ENCODE results near the gene SP140L. TPM values are rescaled to one million over a fixed set of nuclear protein-coding genes. Genes with fewer than 3 reads are reported as not detected.
"Not testable (repeated sequence)": the region's sequence is repeated elsewhere in the genome, so short reads cannot be mapped to it uniquely, and the experiment has no call there.

Gene SP140L
- total RNA-seq, 1 donor from 2014 or later: 4.1 TPM

DNA sequence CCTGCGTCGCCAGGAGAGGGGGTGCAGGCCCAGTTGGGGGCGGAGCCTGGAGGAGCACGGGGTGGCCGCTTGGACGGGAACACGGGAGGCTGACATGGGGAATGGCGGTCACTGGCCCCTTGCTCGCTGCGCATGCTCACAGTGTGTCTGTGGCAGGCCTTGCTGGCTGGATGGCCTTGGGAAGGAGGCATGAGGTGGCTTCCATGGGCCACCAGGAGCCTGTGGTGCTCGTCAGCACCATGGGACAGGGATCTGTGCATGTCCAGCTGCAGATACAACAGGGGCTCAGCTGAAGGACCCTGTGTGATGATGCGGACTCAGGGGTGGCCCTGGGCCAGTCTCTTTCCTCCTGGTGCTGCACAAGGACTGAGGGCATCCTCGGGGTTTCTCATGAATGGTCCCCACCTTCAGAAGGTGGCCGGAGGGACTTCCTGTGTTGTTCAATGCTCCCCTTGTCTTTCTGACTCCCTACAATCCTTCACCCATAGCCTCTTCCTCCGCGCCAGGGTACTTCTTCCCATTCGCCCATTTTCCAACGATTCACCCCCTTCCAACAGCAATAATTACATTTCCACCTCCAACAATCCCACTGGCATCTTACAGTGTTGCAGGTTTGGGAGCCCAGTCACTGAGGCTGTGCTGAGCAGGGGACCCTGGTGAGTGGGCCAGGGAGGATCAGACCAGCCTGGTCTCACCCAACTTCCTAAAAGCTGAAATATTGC, 3.4 kb upstream of the SP140L start:
- no peak for DNase-seq (ENCODE audit: low spot score)

DNA sequence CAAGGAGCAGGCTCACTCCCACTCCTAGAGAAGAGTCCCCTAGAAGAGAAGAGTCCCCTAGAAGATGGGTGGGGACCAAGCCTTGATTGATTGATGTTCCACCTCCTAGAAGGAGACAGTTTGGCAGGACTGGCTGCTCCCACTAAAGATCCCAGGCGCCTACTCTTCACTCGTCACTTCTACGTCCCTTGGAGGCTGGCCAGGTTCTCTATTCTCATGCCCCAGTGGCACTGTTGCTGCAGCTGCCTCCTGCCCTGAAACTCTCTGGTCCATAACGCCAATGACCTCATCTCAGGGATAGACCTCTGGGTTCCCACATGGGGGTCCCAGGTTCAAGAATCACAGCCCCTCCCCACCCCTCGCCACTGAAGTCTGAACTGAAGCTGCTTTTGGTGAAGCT, 2.5 kb upstream of the SP140L start:
- DNase-seq (ENCODE audit: low spot score): no peak

DNA sequence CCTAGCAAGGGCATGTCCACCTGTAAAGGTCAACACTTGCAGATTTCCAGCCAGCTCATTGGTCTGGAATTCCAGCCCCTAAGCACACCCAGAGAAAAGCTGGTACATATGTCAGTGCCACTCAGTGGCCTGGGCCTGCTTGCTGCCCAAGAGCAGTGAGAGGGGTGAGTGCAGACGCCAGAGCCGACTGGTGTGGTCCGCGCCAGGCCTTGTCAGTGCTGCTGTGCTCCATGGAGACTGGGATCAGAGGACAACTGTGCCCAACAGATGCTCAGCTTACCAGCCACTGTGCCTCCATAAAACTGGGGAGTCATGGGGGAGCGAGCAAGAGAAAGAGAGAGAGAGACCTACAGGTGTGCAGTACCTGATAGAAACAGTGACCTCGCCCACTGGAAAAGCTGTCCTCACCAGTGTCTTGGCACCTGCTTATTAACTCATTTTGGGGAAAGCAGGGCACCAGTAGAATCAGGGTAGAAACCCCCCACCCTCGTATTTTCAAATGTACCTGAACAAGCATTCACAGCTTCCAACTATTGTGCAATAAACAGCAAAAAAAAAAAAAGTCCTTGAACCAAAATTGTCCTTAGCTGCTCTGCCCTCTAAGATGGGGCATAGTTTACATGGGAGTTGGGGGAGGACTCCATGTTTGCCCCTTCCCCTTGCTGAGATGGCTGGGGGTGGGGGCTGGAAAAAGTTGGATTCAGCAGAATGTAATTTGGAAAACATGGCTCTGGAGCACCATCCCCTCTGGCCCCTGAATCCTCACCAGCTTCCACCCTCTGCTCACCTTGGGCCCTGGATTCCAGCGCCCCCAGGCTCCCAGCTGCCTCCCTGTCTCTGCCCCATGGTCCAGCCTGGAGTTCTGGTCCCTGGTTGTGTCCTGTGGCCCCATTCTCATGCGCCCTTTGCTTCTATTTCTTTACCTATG, 1.4 kb upstream of the SP140L start:
- DNase-seq (ENCODE audit: low spot score): no peak

DNA sequence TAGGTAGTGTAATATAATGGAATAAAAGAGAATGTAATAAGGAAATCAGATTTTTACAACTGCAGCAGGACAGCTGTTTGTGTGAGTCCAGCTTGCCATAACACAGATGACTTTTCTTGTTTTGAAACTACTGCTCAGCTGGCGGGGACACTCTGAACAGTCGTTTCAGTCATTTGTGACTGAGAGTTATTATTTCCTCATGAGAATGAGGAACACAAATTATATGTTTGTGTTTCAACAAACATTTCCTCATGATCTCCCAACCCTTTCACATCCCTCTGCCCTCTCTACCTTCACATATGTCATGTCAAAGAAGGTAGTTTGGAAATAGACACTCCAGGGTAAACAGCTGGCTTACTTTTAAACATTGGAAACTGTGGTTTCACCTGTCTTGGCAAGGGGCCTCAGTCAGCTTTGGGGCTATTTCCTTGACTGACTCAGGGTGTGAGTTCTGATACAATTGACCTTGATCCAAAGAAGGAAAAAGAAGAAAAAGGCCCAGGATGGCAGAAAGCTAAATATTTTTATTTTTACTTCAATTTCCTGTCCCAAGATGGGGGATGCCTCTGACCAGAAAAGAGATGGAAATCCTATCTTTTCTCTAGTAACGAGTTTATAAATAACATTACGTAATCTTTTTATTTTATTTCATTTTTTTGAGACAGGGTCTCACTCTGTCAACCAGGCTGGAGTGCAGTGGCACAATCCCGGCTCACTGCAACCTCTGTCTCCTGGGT, 593 bp downstream of the SP140L start:
- DNase-seq (ENCODE audit: low spot score): no peak

DNA sequence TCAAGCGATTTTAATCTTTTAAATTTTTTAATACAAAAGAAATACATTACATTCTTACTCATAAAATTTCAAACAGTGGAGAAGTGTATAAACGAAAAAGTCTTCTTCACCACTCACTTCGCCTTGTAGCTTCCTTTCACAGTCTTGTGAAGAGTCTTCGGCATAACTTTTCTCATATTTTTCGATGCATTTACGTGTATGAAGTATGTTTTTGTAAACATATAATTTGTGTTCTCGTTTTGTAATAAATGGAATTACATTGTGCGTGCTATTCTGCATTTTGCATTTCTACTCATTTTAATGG, 1.1 kb downstream of the SP140L start:
- DNase-seq (ENCODE audit: low spot score): no peak

DNA sequence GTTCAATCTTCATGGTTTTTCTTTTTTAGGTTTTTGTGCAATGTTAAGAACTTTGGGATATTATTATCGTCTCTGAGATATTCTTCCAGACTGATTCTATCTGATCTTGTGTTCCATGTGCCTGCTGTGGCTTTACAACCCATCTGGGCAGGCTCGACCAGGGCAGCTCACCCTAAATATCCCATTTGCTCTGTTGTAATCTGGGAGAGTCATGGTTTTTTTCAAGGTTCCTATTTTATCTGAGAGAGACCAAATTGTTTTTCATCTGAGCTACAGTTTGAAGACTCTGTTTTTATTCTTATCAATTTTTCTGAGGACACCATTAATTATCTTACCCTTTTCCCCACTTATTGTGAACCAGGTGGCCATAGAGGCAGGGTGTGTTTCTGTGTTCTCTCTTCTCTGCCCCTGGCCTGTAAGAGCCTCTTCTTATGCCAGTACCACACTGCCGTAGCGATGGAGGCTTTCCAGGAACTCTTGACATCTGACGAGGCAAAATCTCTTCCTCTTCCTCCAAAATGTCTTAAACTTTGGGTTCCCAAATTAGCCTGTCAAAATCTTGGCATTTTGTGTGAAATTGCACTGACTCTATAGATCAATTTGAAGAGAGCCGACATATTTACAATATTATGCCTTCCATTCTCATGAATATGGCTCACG, 3.1 kb downstream of the SP140L start:
- no peak for DNase-seq (ENCODE audit: low spot score)

DNA sequence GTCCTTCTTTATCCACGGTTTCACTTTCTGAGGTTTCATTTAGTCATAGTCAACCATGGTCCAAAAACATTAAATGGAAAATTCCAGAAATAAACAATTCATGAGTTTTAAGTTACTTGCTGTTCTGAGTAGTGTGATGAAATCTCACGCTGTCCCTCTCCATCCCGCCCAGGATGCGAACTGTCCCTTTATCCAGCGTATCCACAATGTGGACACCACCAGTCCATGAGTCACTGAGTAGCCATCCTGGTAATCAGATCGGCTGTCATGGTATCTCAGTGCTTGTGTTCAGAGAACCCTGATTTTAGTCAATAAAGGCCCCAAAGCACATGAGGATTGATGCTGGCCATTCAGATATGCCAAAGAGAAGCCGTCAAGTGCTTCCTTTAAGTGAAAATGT, 3.7 kb downstream of the SP140L start:
- DNase-seq (ENCODE audit: low spot score): no peak

DNA sequence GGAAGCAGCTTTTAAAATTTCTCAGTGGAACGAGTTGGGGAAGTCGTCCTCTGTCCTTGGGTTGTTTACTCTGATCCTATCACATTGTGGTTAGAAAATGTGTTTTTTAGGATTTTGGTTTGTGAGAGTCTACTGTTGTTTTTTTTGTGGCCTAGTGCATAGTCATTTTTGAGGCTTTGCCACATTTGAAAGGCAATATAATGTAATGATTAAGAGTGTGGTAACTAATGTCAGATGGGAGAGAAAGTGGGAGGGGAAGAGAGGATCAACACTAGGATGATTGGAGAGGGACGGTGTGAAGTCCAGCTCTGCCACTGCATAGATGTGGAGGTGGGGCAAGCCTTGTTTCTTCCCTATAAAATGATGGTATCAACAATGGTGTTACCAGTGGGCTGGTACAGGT, 8.5 kb downstream of the SP140L start:
- DNase-seq (ENCODE audit: low spot score): no peak

DNA sequence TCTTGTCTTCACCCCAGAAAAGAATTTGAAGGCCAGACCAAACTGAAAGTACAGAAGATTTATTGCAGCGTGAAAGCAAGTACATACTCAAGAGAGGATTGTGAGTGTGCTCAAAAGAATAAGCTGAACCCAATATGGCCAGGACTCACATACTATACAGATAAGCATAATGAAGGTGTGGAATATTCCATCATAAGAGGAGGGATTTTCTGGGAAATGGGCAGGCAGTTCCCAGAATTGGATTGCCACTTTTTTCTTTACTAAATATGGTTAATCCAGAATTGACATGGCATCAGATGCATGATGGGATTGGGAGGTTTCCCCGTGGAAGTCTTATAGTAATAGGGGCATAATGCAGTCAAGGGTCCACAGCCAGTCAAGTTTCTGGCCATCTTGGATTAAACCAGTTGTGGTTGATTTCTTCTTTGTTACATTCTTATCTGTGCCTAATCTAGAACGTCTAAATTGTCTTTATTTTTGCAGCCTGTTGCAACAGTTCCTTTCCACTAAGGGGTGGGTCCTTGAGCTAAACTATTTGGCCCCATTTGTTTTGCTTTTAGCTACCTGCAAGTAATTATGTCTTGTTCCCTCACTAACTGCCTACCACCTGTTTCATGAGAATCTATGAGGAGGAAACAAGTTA, 9.0 kb downstream of the SP140L start:
- DNase-seq (ENCODE audit: low spot score): no peak

DNA sequence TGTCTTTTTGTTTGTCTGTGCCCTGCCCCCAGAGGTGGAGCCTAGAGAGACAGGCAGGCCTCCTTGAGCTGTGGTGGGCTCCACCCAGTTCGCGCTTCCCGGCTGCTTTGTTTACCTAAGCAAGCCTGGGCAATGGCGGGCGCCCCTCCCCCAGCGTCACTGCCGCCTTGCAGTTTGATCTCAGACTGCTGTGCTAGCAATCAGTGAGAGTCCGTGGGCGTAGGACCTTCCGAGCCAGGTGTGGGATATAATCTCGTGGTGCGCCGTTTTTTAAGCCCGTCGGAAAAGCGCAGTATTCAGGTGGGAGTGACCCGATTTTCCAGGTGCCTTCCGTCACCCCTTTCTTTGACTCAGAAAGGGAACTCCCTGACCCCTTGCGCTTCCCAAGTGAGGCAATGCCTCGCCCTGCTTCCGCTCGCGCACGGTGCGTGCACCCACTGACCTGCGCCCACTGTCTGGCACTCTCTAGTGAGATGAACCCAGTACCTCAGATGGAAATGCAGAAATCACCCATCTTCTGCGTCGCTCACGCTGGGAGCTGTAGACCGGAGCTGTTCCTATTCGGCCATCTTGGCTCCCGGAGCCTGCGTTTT, 15.0 kb downstream of the SP140L start:
- DNase-seq (ENCODE audit: low spot score): not testable (repeated sequence)

DNA sequence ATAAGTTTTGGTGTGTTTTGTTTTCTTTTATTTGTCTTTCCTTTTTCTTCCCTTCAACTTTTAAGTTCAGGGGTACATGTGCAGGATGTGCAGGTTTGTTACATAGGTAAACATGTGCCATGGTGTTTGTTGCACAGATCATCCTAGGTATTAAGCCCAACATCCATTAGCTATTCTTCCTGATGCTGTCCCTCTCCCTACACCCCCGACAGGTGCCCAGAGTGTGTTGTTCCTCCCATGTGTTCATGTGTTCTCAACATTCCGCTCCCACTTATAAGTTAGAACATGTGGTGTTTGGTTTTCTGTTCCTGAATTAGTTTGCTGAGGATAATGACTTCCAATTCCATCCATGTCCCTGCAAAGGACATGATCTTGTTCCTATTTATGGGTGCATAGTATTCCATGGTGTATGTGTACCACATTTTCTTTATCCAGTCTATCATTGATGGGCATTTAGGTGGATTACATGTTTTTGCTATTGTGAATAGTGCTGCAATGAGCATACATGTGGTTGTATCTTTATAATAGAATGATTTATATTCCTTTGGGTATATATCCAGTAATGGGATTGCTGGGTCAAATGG, 16.1 kb downstream of the SP140L start:
- not testable (repeated sequence) for DNase-seq (ENCODE audit: low spot score)

DNA sequence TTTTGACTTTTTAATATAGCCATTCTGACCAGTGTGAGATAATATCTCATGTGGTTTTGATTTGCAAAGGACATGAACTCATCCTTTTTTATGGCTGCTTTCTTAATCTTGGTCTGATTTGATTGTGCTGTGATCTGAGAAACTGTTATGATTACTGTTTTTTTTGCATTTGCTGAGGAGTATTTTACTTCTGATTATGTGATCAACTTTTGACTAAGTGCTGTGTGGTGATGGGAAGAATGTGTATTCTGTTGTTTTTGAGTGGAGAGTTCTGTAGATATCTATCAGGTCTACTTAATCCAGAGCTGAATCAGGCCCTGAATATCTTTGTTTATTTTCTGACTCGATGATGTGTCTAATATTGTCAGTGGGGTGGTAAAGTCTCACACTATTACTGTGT, 16.8 kb downstream of the SP140L start:
- no peak for DNase-seq (ENCODE audit: low spot score)

DNA sequence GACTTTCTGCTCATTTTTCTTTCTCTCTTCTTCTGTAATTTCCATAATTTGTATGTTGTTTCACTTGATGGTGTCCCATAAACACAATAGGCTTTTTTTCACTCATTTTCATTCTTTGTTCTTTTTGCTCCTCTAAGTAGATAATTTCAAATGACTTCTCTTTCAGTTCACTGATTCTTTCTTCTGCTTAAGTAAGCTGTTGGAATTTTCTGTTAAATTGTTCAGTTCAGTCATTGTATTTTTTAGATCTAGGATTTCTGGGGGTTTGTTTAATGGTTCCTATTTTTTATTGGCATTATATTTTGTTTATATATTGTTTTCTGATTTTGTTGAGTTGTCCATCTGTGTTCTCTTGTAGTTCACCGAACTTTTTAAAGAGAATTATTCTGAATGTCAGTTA, 19.5 kb downstream of the SP140L start:
- DNase-seq (ENCODE audit: low spot score): no peak

DNA sequence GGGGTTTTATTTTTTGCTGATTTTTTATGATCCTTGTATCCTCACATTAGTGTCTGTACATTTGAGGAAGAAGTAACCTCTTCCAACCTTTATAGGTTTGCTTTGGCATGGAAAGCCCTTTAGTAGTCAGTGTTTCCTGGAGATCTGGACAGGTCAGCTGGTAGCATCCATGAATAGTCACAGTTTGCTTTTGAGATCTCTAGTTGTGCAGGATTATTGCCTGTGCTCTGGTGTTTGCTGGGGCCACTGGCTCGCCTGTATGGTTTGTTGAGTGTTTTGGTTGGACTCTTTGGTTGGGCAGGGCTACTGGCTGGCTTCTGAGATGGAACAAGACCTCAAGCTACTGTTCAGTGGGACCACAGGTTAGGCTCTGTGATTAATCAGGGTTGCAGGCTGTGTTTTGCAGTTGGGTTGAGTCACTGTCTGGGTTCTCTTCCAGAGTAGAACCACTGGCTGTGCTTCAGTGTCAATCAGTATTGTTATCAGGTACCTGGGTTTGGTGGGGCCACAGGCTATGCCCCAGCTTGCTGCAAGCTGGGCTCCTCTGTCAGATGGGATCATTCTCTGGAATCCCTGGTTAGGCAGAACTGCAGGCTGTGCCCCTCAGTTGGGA, 20.0 kb downstream of the SP140L start:
- no peak for DNase-seq (ENCODE audit: low spot score)

DNA sequence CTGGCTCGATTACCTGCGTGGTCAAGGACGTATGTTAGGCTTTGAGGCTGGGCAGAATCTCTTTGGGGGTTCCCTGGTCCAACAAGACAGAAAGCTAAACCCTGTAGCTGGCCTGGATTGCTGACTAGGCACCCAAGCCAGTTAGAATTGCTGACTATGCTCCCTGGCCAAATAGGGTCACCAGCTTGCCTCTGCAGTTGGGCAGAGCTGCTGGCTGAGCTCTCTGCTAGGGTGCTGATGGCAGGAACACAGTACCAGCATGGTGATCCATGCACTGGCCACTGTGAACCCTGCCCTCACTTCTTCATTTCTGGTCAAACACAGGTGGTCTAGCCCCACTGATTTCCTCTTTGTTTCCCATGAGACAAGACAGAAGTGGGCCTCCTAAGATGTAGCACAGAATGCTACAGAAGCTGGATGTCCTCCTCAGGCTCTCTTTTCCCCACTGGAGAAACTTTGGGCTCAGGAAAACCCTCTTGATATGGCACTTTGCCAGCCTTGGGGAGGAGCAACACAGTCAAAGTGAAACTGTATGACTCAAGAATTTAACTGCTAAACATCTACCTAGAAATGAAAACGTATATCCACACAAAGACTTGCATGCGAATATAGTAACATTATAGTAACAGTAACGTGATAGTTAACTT, 20.8 kb downstream of the SP140L start:
- no peak for DNase-seq (ENCODE audit: low spot score)

DNA sequence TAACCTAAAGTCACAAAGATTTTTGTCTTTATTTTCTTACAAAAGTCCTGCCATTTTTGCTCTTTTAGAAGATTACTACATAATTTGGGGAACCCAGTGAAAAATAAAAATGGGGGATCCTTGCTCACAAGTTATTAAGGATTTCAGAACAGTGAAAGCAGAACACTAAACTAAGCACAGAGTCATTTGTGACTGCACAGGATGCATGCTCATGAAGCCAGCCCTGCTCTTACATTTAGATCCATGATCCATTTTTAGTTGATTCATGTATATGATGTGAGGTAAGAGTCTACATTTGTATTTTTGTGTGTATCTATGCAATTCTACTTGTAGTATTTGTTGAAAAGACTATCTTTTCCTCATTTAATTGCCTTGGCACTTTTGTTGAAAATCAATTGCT, 21.8 kb downstream of the SP140L start:
- no peak for DNase-seq (ENCODE audit: low spot score)

DNA sequence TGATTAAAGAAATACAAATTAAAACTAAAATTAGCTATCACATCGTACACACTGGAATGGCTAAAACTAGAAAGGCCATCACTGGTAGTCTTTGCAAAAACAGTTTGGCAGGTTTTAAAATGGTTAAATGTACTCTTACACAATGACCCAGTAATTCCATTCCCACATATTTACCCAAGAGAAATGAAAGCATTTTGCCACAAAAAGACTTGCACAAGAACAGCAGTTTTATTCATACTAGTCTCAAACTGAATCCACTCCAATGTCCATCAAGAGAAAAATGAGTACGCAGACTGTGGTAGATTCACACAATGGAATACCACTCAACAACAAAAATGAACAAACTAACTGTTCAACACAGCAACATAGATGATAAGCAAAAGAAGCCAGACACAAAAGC, 29.1 kb downstream of the SP140L start:
- DNase-seq (ENCODE audit: low spot score): no peak

DNA sequence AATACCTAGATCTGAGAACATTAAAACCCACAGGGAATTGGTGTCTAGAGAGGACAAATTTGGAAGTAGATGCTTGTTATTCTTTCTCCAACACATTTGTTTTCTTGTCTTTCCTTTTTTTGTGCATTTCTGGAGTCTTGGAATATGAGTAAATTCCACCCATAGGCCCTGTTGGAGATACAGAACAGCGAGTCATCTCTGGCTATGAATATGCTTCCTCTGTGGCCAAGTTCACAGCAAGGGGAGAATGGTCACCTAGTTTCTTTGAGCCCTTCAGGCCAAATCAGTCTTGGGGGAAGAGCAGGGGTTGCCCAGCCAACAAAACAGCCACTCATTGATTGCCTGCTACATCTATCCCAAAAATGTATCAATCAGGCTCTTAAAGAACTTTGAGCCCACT, 31.3 kb downstream of the SP140L start:
- DNase-seq (ENCODE audit: low spot score): no peak

DNA sequence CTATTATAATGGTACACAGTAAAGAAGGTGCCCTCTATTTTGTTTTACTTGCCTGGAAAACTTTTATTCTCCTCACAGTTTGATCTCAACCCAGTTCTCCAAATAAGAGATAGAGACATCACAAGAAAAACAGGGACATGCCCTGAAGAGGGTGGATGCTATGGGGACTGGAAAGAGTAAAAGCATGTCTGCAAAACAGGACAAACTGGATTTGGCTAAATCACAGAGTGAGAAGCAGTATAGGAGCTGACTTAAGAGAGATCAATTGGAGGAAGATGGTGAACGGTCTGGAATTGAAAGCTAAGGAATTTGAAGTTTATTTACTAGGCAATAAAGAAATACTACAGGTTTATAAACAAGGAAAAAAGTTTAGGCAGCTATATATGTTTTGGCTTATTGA, 33.0 kb downstream of the SP140L start:
- DNase-seq (ENCODE audit: low spot score): no peak

Measured in umbilical cord (tissue), 2 donors.